Measurements from ENCODE around the gene THOC6.
"Not testable (repeated sequence)": the region's sequence is repeated elsewhere in the genome, so short reads cannot be mapped to it uniquely, and the experiment has no call there.

Gene THOC6

DNA sequence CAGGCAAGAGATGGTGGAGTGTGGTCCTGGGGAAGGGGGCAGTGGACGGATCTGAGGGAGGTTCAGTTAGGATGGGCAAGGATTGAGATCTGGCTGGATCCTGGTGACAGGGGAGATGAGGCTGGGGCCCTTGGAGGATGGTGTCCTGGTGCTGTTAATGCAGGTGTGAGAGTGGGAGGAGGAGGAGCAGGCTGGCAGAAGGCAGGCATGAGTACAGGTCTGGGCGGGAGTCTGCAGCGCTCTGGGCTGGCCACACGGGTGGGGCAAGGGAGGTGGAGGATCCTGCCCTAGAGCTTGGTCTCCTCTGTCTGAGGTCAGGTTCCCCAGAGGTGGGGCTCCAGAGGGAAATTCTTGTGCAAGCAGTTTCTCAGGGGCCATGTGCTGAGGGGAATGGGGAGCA, 48.3 kb downstream of the THOC6 start:
- DNase-seq (ENCODE audit: low read depth) = not testable (repeated sequence)

DNA sequence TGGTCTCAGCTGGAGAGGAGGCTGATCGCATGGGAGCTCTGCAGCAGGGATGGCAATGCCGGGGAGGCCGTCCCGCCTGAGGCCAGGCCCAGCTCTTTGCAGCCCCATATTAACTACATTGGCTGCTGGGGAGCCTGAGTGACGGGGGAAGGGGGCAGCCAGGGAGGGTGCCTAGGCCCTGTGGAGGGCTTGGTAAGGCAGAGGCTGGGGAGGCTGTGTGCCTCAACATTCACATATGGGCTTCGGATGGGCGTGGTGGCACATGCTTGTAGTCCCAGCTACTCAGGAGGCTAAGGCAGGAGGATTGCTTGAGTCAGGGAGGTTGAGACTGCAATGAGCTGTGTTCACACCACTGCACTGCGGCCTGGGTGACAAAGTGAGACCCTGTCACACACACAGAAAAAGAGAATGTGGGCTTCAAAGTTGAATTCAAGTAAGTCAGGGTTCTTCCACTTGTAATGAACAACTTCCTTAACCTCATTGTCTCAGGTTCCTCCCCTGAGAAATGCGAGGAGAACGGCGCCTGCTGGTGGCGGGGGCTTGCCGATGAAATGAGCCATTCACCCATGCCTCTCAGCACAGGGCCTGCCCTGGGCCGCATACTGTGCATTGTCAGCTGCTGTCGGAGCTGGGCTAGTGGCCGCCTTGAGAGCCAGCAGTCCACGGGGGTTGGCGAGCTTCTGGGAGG, 48.9 kb downstream of the THOC6 start:
- not testable (repeated sequence) for DNase-seq (ENCODE audit: low read depth)

DNA sequence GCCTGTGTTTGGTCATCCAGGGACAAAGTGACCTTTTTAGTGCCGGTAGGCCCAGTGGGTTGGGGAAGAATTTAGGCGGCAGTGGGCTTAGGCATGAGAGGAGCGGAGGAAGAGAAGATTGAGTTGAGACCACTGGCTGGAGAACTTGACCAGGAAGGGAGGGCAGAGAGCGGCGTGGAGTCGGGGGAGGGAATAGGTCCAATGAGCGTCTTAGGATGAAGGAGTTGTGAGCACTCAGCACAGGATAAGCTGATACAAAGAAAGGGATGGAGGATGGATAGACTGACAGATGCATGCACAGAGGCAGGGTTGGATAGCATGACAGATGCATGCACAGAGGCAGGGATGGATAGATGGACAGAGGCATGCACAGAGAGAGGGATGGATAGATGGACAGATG, 49.6 kb downstream of the THOC6 start:
- DNase-seq (ENCODE audit: low read depth) = no peak

DNA sequence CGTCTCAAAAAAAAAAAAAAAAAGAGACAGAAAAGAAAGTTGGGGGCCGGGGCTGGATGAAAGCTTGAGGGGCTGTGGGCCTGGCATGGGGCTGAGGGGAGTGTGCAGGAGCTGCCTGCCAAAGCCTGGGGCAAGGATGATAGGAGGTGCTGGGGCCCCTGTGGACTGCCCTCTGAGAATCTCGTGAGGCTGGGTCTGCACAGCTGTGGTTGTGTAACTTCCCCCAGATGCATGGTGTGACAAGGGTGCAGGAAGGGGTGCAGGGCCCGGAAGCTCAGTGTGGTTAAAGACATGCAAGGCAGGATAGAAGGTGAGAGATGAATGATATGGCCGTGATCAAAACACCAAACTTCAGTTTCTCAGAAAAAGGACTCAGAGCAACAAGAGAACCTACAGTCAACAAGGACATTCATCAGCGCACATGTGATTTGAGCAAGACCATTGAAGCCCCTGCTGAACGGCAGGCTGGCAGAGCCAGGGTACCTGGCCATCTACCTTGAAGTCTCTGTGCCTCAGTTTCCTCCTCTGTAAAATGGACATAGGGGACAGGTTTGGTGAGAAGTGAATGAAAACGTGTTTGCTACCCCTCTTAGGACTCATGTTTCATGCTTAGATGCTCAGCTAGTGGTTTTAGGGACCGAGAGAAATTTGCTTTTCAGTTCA, 51.2 kb downstream of the THOC6 start:
- peak; percentile 61 for DNase-seq (ENCODE audit: low read depth)

DNA sequence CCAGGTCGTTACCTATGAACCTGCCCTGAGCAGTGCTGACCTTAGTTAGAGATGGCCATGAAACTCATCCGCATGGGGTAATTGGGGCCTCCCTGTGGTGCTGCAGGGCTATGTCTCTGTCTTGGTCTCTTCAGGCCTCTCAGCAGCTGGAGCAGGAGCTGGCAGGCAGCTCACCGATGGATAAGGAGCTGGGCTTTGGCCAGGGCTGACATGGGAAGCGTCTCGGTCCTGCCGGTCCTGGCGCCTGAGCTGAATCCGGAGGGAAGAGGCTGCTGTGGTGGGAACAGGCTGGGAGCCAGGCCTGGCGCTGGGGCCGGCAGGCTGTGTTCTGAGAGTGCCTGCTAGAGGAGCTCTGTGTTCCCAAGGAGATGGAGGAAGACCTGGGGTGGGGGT, 51.7 kb downstream of the THOC6 start:
- no peak for DNase-seq (ENCODE audit: low read depth)

DNA sequence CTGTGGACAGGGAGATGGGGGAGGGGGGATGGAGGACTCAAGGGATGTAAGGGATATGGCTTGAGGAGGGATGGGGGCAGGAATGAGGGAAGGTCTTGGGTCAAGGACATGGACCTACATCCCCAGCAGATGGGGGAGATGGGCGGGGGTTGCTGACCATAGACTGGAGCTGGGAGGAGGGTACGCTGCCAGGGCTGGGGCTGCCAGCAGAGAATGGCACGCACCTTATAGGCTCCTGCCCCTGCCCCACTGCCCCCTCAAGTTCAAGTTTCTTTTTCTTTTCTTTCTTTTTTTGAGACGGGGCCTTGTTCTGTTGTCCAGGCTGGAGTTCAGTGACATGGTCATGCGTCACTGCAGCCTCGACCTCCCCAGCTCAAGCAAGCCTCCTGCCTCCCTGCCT, 52.1 kb downstream of the THOC6 start:
- not testable (repeated sequence) for DNase-seq (ENCODE audit: low read depth)

DNA sequence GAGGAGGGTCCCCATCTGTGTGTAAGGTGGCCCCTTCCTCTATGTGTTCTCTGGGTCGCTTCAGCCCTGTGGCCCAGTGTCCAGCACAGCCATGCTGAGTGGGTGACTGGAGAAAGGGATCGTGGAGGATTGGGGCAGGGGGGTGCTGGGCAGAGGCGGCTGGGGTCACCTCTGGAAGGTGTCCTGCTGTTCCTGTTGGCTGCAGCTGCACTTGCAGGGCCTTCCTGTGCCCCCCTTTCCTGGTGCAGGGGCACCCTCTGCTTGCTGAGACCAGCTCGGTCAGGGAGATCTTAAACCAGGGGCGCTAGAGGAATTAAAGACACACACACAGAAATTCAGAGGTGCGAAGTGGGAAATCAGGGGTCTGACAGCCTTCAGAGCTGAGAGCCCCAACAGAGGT, 52.7 kb downstream of the THOC6 start:
- DNase-seq (ENCODE audit: low read depth) = no peak

Data from activated T-cell treated with anti-CD3 and anti-CD28 coated beads for 1 hour (primary cell).